PC-9 (cell line): ENCODE results near the gene MCAT.

Source experiments
- CTCF ChIP-seq: fragments of 200-600 bp; sonication (generic); conservative IDR thresholded peaks from 2 replicates; pipeline ENCODE4 v1.6.1; 2017; ENCODE audit warnings: mixed run types, antibody characterized with exemption, mild to moderate bottlenecking, moderate library complexity
- EZH2 ChIP-seq: fragments of 200-600 bp; sonication (generic); IDR thresholded peaks from 2 replicates; pipeline ENCODE4 v1.8.0; 2017; ENCODE audit warnings: antibody characterized with exemption, low read depth

DNA sequence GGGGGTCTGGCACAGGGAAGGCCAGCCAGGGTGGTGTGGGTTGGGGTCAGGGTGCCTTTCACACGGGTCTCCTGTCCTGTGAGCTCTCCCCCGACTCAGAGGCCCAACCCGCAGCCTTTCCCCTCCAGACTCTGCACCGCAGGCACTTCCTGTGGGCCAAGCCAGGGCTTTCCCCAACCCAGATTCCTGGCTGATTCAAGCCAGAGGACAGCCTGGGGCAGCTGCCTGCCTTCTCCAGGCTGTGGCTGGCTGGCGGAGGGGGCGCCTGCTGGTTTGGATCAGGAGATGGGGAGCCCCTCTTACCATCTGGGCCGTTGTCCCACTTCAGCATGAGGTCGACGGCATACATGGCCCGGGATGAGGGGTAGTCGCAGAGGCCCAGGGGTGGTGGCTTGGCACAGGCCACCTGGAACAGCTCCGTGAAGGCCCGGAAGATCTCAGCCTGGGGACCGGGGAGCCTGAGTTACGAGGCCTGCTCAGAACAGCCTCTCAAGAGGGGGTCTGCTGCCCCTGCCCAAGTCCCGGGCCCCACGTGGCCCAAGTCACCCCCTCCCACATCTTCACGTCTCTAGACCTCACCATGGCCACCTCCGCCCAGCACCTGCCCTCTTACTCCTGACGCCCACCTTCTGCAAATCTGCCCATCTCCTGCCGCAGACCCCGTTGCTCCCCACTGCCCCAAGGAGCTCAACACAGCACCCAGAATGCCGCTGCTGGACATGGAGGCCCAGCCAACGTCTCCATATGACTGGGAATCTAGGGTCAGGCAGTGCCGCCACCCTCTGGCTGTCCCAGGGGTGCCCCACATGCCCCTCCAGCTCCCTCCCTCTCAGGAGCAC lies 25.5 kb upstream of the MCAT start:
- TF ChIP-seq CTCF (no peak), EZH2 (no peak)
